T-helper 2 cell (primary cell): Measurements from ENCODE around the gene MED13.
"Not testable (repeated sequence)": the region's sequence is repeated elsewhere in the genome, so short reads cannot be mapped to it uniquely, and the experiment has no call there.

Experiments used
- DNase-seq, 5 experiments: peaks; one replicate each; pipeline versions ENCODE4 v3.0.0 to v3.0.0-alpha.2; 2012 to 2022

MED13 gene

DNA sequence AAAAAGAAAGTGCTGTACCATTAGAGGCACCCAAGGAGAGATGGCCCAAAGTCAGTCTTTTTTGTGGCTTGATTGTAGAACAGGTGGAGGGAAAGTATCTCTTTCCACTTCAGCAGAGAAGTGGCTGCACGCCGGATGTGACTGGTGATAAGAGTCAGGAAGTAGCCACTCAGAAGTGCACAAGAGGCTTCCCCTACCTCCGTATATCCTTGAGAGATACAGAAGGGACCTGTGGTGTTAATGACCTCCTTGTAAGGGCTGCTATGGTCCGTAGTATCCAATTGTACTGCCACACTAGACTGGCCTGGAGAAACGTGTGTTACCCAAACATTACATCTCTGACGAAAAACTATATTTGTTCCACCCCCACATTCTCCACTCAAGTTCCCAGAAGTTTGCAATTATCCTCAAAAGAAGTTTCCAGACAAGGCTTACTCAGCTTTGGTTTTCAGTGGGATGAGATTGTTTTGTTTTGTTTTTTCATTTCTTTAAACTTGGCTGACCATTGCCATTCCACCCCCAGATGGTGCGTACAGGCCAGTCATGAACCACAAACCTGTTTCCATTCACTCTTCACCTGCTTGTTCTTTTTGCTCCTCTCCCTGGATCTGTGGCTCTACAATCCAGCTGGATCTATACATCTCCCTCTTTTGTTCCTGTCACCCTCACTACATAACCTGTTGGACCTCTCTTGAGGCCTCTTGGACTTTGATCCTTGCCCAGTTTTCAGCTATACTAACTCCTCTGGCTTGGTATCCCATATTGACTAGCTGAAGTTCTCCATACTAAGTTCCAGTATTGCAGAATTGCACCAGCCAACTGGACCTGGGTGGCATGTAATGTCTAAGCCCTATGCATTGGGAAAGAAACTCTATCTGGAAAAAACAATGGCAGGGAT, 20.7 kb upstream of the MED13 start:
- peak in 1 of 5 experiments; percentile 81 for DNase-seq

DNA sequence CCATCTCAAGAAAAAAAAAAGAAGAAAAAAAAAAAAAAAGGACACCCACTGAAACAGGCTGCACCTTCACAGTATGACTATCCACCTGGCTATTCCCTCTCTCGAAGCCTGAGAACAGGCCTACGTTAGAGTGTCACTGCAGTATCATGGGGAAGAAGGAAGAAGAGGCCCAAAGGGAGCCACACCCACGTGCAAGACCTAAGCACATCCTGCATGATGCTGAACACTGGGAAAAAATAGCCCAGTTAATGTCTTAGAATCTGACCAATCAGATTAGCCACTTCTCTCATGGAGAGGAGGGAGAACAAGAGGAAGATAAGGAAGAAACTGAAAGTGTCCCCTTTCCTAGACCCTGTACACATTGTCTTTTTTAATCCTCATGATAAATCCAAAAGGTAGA, 19.5 kb upstream of the MED13 start:
- DNase-seq: no peak

DNA sequence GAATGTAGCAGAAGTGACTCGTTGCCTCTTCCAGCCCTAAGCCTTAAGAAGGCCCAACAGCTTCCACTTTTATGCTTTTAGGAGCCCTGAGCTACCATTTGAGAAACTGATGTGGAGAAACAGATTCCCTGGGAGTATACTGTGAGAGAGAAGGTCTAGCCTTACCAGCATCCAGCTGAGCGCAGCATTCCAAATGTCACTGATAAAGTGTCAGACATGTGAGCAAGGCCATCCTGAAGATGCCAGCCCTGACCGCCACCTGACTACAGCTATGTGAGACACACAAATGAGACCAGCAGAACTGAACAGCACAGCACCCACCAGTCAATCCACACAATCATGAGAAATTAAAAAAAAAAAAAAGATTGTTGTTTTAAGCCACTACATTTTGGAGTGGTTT, 18.6 kb upstream of the MED13 start:
- no peak for DNase-seq

DNA sequence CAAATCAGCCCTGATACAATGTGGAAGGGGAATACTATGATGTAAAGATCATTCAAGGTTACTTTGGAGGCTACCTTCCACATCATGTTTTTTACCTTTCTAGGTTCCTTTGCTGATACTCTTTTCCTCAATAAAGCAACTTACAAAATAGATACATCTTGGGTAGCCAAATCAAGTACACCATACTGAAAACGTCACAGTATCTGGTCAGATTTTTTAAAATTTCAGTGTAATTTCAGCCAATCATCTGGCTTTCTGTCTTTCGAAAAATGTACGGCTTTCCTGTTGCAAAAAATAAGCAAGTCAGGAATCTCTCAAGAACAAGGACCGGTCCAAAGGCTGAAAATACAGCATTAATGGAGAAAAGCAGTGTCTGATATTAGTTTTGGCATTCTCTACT, 15.6 kb upstream of the MED13 start:
- no peak for DNase-seq

DNA sequence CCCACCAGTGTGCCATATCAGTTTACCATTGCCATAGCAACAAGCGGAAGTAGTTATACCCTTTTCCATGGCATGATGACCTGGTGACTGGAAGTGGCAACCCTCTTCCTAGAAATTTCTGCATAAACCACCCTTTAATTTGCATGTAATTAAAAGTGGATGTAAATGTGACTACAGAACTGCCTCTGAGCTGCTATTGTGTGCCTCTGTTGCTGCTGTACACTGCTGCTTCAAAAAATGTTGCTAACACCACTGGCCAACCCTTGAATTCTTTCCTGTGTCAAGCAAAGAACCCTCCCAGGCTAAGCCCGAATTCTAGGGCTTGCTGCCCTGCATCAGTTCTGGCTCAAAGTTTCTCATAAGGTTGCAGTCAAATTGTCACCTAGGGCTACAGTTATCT, 12.9 kb upstream of the MED13 start:
- no peak for DNase-seq

DNA sequence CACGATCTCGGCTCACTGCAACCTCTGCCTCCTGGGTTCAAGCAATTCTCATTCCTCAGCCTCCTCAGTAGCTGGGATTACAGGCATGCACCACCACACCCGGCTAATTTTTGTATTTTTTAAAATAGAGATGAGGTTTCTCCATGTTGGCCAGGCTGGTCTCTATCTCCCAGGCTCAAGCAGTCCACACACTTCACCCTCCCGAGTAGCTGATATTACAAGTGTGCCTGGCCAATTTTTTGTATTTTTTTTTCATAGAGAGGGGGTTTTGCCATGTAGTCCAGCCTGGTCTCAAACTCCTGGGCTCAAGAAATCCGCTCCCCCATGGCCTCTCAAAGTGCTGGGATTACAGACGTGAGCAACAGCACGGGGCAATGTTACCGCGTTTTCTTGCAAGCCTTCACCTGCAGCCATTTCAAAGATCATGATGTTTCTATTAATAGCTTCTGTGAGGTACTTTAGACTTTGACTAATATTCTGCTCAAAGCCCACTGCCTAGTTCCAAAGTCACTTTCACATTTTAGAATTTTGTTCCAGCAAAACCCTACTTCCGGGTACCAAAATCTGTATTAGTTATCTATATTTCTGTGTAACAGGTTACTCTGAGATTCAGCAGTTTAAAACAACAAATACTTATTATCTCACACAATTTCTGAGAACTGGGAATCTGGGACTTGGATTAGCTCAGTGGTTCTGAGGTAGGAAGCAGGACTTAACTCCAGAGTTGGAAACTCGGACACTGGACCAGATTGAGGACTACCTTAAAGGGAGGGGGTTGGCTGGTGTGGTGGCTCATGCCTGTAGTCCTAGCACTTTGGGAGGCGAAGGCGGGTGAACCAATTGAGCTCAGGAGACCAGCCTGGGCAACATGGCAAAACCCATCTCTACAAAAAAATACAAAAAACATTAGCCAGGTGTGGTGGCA, 12.0 kb upstream of the MED13 start:
- no peak for DNase-seq

DNA sequence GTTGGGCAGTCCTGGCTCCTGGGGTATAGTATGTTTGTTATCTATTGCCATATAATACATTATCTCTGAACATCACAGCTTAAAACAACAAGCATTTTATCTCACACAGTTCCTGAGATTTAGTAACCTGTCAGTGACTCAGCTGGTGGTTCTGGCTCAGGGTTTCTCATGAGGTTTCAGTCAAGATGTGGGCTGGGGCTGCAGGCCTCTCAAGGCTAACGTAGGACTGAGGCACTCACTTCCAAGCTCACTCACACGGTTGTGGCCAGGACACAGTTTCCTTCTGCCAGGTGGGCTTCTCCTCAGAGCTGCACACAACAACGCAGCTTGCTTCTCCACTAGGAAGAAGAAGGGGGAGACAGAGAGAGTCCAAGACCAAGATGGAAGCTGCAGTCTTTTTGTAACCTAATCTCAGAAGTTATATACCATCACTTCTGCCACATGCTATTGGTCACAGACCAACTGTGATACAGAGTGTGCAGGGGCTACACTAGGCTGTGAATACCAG, 10.3 kb upstream of the MED13 start:
- peak in 1 of 5 experiments; percentile 22 for DNase-seq

DNA sequence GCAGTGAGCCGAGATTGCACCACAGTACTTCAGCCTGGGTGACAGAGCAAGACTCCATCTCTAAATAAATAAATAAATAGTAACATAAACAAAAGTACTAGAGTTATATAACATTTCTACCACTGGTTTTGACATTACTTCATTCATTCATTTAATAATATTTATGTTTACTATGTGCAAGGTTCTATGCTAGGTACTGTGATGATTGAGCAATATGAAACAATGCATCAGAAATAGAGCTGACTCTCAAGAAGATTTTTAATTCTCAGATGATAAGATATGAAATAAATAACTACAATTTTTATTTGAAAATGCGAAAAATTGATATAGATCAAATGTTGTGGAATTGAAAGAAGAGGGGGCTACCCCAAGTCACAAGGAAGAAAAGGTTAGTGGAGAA, 8.9 kb upstream of the MED13 start:
- no peak for DNase-seq

DNA sequence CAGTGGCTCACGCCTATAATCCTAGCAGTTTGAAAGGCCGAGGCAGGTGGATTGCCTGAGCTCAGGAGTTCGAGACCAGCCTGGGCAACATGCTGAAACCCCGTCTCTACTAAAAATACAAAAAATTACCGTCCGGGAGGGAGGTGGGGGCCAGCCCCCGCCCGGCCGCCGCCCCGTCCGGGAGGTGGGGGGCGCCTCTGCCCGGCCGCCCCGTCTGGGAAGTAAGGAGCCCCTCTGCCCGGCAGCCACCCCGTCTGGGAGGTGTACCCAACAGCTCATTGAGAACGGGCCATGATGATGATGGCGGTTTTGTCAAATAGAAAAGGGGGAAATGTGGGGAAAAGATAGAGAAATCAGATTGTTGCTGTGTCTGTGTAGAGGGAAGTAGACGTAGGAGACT, 7.8 kb upstream of the MED13 start:
- DNase-seq: not testable (repeated sequence)

DNA sequence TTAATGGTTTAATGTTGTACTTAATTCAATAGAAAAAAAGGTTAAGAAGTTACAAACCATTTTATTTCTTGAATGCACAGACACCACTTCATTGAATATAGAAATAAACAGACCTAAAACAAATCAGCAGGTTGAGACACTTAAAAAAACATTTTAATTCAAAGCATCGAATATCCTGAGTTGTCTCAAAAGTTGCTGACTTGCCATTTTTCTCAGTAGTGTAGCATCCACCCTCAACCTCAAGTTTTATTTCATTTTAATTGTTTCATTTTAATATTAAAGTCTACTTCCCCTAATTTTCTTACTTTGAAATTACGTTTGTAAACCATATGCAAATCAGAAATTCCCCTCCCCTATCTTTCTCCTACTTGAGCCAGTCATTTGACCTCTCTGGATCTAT, 5.8 kb upstream of the MED13 start:
- DNase-seq: no peak

DNA sequence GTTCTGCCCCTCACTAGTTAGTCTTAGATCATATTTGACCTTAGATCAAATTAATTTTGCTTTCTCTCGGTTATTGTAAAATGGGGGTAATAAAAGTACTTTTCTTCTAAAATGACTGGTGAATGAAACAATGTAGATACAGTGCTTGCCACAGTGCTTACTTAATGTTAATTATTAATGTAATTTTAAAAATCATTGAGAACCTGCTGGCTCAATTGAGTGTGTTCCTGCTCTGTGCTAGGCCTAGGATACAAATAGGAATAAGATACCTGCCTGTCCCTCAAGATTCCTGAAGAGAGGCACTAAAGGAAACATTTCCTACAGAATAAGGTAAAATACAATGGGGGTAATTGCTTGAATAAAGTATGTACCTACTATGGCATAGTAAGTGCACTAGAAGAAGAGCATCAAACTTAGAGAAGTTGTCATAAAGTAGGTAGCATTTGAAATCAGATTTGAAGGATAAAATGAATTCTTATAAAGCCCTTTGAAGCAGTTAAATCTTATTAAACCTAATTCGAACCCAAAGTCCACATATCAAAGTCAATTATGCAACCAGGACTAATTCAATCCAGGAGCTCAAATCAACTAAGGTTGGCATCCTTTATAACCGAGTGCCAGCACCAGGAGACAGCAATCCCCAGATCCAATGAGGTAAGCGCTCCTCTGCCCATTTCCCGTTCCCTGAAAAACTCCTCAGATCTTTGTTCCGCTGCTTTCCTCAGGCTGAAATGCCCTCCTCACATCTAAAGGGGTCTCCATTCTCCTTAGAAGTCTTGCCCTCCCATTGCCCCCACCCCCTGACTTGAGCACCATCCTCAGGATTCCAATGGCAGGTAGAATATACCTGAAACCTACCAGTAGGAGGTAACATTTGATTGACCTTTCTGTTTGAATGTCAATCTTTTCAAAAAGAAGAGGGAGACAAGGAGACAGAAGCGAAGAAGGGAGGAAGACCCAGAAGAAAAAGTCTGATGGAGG, 2.4 kb upstream of the MED13 start:
- no peak for DNase-seq

DNA sequence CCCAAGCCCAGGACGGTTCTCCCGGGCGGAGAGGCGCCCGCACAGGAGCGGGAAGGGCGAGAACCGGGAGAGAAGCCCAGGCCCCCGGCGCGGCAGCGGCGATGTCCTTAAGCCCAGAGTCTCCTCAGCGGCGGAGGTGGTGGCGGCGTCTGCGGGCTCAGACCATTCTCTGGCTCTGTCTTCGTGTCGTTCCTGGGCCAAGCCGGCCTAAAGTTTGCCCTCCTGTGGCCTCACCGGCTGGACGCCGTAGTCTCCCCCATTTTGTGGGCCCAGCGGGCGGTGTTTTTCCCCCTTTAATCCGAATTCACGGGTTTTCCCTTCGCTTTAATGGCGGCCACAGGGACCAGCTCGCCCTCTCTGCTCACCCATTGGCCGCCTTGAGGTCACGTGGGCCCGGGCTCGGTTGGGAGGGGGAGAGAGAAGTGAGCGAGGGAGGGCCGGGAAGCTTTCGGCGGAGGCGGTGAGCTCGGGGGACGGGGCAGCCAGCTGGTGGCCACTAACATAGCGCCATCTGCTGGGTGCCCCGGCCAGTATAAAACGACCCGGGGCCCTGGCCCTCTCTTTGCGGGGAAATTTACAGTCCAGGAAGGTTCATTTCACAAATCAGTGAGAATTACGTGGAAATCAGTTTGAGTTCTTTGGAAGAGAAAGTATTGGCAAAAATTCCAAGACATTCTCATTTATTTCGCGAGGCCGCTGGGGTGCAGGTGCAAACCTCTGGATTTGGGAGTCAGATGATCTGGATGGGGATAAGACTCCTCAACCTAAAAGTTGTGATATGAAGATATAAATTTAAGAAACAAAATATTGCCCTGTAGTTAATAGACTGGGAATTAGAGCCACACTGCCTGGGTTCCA, 762 bp upstream of the MED13 start:
- DNase-seq: peak; percentile 96 to 99 (median 98)

DNA sequence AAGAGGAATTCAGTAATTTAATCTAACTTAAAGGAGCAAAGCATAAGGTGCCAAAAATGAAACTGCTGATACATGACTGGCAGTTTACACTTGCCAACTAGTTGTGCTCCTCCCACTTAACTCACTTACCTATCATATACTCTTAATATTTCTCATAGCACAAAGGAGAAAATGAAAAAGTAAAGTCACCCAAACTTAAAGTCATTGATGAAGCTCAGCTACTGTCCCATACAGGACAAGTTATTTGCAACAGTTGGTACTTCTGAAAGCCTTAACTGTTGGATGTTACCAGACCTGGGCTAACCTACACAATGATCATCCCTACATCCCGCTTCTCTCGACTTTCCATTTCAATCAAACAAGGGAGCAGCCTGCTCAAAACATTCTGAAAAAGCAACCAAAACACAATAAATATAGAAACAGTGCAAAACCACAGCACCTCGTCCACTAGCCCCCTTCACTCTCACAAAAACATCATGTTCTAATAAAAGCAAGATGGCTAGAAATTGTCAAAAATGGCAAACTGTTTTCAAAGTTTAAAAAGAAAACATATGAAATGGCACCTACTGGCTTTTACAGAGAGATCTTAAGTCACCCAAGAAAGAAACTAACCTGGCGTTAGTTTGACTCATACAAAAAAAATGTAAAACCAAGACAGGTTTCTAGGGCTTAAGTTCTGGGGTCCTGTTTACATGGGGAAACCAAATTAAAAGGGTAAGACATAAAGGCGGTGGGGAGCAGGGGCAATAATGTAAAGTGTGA, 868 bp downstream of the MED13 start:
- DNase-seq: peak in 2 of 5 experiments; percentile 12 to 74

DNA sequence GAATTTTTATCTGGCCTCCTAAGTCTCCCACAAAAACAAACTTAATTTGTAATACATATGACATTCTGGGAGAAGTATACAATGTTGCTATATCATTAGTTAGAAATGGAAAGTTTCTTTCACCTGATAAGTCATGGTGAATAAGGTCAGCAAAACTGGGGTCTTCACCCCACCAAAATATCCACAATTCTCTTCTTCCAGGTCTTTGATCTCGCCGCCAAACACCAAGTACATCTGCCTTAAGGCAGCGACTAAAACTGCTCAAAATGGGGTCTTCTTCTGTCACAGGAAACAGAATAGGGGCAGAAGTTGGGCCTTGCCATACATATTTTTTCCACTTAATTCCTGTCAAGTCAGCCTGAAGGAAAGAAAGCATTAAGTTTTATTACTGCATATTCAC, 2.1 kb downstream of the MED13 start:
- no peak for DNase-seq

DNA sequence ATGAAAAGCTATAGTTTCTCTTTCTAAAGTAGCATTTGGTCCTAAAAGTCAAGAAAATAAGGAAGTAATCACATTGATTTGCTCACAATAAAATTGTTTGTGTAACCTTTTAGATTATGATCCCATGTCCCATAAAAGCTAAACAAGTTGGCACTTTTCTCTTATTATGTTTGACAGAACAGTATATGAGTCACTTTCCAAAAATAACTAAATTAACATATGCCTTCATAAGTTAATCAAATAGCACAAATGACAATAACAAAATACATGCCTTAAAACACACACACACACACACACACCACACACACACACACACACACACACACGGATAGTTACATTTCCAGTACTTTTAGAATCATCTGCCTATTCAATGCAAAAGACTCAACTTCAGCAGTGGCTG, 2.8 kb downstream of the MED13 start:
- DNase-seq: peak in 1 of 5 experiments; percentile 31

DNA sequence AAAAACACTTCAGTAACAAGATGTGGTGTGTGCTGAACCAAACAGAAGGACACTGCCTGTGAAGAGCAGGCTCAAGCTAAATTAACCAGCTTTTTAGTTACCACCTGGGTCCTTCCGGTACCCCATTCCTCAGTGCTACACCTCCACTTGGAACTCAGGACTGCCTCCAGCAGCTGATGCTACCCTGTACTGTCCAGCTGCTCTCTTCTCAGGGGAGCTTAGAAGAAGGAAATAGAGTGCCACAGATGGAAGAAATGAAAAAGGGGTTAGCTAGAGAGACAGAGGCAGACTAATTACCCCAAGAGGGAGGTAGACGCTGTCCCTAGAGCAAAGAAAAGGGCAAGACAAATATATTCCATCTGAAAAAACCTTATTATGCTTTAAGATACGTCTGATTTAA, 5.7 kb downstream of the MED13 start:
- no peak for DNase-seq

DNA sequence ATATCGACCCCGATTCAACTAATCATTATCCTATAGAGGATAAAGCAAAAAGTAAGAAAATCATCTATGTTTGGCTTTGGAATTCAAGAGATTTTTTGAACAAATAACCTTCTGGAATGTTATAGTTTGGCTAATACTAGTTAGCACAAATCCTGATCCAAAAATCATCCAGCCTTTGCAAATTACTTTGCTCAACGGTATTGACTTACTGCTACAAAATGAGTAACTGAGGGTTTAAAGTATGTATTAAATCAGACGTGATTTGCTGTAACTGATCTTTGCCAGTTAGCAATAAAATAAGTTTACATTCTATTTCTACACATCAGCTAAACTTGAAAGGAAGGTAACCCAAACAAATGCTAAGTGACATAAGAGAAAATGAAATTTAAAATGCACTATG, 6.5 kb downstream of the MED13 start:
- no peak for DNase-seq

DNA sequence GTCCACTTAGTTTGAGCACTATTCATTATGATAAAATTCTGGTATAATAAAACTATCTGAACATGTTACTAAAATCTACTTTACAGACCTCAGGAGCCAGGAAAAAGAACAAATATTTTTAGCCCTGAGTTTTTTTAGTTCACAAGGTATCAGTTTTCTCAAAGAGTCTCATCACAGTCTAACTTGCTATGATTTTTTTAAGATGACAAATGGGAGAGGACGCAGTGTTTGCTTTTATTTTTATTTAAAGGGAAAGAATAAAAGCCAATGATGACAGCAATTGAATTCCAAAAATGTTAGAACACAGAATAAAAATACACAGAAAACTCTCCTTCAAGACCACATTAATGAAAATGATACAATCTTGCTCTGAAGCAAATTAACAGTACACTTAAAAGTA, 7.4 kb downstream of the MED13 start:
- no peak for DNase-seq

DNA sequence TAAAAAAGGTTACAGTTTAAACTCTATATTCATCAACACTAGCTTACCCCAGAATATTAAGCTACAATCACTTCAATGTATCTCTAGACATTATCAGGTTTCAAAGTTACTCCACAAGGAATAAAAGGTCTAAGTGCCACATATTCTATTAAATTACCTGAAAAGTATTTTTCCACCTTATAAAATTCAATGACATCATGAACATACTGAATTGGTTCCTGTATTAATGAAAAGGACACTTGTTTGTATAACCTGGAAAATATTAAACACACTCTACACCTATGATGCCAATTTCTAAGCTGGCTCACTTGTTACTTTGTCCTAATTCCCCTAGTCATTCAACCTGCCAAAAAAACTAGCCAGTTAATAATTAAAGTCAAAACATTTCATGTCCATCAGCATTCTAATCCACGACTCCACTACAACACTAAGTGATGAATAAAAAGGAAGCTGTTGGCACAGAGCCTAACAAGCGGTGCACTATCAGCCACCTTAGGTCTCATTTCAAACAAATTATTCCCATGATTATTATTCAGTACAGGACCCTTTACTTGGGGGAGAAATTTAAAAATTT, 12.2 kb downstream of the MED13 start:
- DNase-seq: no peak

DNA sequence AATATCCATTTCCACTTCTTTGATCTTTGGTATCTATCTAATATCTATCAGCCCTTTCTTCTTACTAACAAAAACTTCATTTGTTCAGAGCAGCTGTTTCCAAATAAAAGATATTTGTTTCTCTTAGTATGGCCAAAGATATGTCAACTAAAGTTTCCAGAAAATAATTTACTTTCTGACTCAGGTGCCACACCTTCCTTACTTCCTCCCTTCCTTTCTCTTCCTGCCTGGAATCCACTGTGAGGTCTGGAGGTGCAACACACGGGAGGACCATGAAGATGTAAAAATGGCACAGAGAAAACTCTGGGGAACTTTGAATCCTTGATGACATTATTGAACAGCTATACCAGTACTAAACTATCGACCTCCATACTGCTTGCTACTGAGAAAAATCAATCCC, 14.0 kb downstream of the MED13 start:
- DNase-seq: no peak
